22Rv1 (cell line): Measurements from ENCODE around the gene SPATA6.
"Not testable (repeated sequence)": the region's sequence is repeated elsewhere in the genome, so short reads cannot be mapped to it uniquely, and the experiment has no call there.

Source experiments
- ZFX ChIP-seq: fragments of 450-650 bp; IDR thresholded peaks from 2 replicates; pipeline ENCODE4 v1.6.1; 2017; ENCODE audit warnings: antibody characterized with exemption, borderline replicate concordance
- TF ChIP-seq, protein P1 (sequence below): fragments of 450-650 bp; IDR thresholded peaks from 2 replicates; pipeline ENCODE4 v1.5.1; 2017; ENCODE audit warnings: mild to moderate bottlenecking

DNA sequence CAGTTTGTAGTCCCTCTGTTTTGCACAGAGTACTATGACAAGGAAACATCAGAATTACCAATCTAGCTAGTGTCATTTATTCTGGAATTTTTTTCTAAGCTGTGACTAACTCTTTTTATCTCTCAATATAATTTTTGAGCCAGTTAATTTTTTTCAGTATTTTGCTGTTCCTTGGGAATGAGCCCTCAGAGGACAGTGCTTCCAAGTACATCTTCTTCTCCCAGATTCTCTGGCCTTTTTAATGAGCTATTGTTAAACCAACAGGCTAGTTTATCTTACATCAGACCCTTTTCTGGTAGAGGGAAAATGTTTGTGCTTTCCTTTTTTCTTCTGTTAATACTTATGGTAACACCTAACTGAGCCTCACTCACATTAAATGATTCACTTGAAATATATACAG, 34.6 kb downstream of the SPATA6 start:
- TF ChIP-seq, protein P1, sequence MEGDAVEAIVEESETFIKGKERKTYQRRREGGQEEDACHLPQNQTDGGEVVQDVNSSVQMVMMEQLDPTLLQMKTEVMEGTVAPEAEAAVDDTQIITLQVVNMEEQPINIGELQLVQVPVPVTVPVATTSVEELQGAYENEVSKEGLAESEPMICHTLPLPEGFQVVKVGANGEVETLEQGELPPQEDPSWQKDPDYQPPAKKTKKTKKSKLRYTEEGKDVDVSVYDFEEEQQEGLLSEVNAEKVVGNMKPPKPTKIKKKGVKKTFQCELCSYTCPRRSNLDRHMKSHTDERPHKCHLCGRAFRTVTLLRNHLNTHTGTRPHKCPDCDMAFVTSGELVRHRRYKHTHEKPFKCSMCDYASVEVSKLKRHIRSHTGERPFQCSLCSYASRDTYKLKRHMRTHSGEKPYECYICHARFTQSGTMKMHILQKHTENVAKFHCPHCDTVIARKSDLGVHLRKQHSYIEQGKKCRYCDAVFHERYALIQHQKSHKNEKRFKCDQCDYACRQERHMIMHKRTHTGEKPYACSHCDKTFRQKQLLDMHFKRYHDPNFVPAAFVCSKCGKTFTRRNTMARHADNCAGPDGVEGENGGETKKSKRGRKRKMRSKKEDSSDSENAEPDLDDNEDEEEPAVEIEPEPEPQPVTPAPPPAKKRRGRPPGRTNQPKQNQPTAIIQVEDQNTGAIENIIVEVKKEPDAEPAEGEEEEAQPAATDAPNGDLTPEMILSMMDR = not testable (repeated sequence)
- TF ChIP-seq ZFX = not testable (repeated sequence)
